Ishikawa (cell line): Measurements from ENCODE around the gene LRRC72.

Source experiments
- CEBPB ChIP-seq: IDR thresholded peaks from 2 replicates; pipeline ENCODE4 v1.6.1; 2012
- CREB1 ChIP-seq: IDR thresholded peaks from 2 replicates; pipeline ENCODE4 v1.6.1; 2012; ENCODE audit warnings: low read depth
- EP300 ChIP-seq: IDR thresholded peaks from 2 replicates; pipeline ENCODE4 v1.6.1; 2012; ENCODE audit warnings: borderline replicate concordance
- FOXM1 ChIP-seq: IDR thresholded peaks from 2 replicates; pipeline ENCODE4 v1.6.1; 2012; ENCODE audit warnings: low read depth, borderline replicate concordance
- MAX ChIP-seq: IDR thresholded peaks from 2 replicates; pipeline ENCODE4 v1.6.1; 2012
- RAD21 ChIP-seq: IDR thresholded peaks from 2 replicates; pipeline ENCODE4 v1.6.1; 2012; ENCODE audit warnings: low read depth
- REST ChIP-seq: IDR thresholded peaks from 2 replicates; pipeline ENCODE4 v1.6.1; 2012; ENCODE audit warnings: low read depth, mild to moderate bottlenecking
- TAF1 ChIP-seq: IDR thresholded peaks from 2 replicates; pipeline ENCODE4 v1.6.1; 2012; ENCODE audit warnings: low read depth, mild to moderate bottlenecking
- TEAD4 ChIP-seq: IDR thresholded peaks from 2 replicates; pipeline ENCODE4 v1.6.1; 2012
- YY1 ChIP-seq: IDR thresholded peaks from 2 replicates; pipeline ENCODE4 v1.6.1; 2012; ENCODE audit warnings: low read depth
- TF ChIP-seq, protein P1 (sequence below): IDR thresholded peaks from 2 replicates; pipeline ENCODE4 v1.6.1; 2012

GRCh38 chr7:16479161-16479560, 47.5 kb upstream of the LRRC72 start:
- TF ChIP-seq MAX (no peak), TAF1 (no peak), YY1 (no peak), REST (no peak), EP300 (no peak), RAD21 (no peak), FOXM1 (no peak), TEAD4 (no peak), CEBPB (no peak), CREB1 (no peak)
- TF ChIP-seq, protein P1, sequence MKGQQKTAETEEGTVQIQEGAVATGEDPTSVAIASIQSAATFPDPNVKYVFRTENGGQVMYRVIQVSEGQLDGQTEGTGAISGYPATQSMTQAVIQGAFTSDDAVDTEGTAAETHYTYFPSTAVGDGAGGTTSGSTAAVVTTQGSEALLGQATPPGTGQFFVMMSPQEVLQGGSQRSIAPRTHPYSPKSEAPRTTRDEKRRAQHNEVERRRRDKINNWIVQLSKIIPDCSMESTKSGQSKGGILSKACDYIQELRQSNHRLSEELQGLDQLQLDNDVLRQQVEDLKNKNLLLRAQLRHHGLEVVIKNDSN = no peak
